ENCODE data around the gene CTSS.
"Not testable (repeated sequence)": the region's sequence is repeated elsewhere in the genome, so short reads cannot be mapped to it uniquely, and the experiment has no call there.

Gene CTSS

GRCh38 chr1:150772326-150772725 lies 6.7 kb upstream of the CTSS start:
- DNase-seq: no peak

GRCh38 chr1:150767704-150768103 lies 2.1 kb upstream of the CTSS start:
- DNase-seq: not testable (repeated sequence)

- DNase-seq: not testable (repeated sequence)
Observed at GRCh38 chr1:150765977-150766301, 361 bp upstream of the CTSS start.

- DNase-seq: peak; percentile 30
Observed at GRCh38 chr1:150764617-150765101, 919 bp downstream of the CTSS start.

GRCh38 chr1:150763018-150763417 lies 2.6 kb downstream of the CTSS start:
- no peak for DNase-seq

GRCh38 chr1:150762552-150762951 lies 3.0 kb downstream of the CTSS start:
- no peak for DNase-seq

GRCh38 chr1:150761801-150762200 lies 3.8 kb downstream of the CTSS start:
- DNase-seq: no peak

- no peak for DNase-seq
Observed at GRCh38 chr1:150760013-150760412, 5.6 kb downstream of the CTSS start.

GRCh38 chr1:150753416-150753815 lies 12.2 kb downstream of the CTSS start:
- DNase-seq: no peak

GRCh38 chr1:150751443-150751842 lies 14.1 kb downstream of the CTSS start:
- no peak for DNase-seq

- DNase-seq: no peak
Observed at GRCh38 chr1:150749720-150750311, 15.8 kb downstream of the CTSS start.

GRCh38 chr1:150748878-150749719 lies 16.5 kb downstream of the CTSS start:
- no peak for DNase-seq

- no peak for DNase-seq
Observed at GRCh38 chr1:150730130-150730721, 35.4 kb downstream of the CTSS start.

- DNase-seq: no peak
Observed at GRCh38 chr1:150724336-150724735, 41.2 kb downstream of the CTSS start.

- no peak for DNase-seq
Observed at GRCh38 chr1:150720703-150721102, 44.9 kb downstream of the CTSS start, which contains the start of gene HORMAD1. Gene HORMAD1, minus strand, starts transcription at chr1:150720895. Its CDS starts 1,390 bp downstream, at chr1:150719505.

GRCh38 chr1:150720098-150720497 lies 45.5 kb downstream of the CTSS start:
- no peak for DNase-seq

GRCh38 chr1:150718225-150718891 lies 47.2 kb downstream of the CTSS start:
- no peak for DNase-seq

GRCh38 chr1:150709031-150709430 lies 56.5 kb downstream of the CTSS start:
- not testable (repeated sequence) for DNase-seq

GRCh38 chr1:150708595-150708994 lies 57.0 kb downstream of the CTSS start:
- DNase-seq: no peak

GRCh38 chr1:150706091-150706490 lies 59.5 kb downstream of the CTSS start:
- DNase-seq: no peak

GRCh38 chr1:150703427-150703826 lies 62.2 kb downstream of the CTSS start:
- DNase-seq: no peak

- peak; percentile 99 for DNase-seq
Observed at GRCh38 chr1:150696995-150697927, 68.3 kb downstream of the CTSS start, which contains the start of gene GOLPH3L. Gene GOLPH3L, minus strand, starts transcription at chr1:150697154. Its CDS starts 2,316 bp downstream, at chr1:150694838.
